Measurements from ENCODE around the gene SLC2A6.
"Not testable (repeated sequence)": the region's sequence is repeated elsewhere in the genome, so short reads cannot be mapped to it uniquely, and the experiment has no call there.

Gene SLC2A6

DNA sequence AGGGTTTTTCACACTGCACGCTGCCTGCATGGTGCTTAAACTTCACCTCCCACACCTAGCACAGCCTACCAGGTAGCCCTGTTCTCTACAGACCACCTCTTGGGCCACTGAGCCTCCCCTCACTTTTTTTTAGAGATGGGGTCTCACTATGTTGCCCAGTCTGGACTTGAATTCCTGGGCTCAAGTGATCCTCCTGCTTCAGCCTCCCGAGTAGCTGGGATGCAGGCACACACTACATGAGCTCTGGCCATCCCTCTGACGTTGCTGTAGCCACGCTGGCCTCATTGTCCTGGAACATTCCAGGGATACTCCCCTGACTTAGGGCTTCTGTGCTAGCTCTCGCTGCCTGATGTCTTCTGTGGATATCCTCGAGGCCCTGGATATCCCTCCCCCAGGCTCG is 26.3 kb downstream of the SLC2A6 start:
- no peak overlapping the region for H3K4me3 ChIP-seq (ENCODE audit: low read length, poor library complexity, severe bottlenecking)
- no peak for TF ChIP-seq EZH2phosphoT487 (IDR thresholded peaks at IDR 0.05; ENCODE audit: borderline replicate concordance)
- TF ChIP-seq, protein P1, sequence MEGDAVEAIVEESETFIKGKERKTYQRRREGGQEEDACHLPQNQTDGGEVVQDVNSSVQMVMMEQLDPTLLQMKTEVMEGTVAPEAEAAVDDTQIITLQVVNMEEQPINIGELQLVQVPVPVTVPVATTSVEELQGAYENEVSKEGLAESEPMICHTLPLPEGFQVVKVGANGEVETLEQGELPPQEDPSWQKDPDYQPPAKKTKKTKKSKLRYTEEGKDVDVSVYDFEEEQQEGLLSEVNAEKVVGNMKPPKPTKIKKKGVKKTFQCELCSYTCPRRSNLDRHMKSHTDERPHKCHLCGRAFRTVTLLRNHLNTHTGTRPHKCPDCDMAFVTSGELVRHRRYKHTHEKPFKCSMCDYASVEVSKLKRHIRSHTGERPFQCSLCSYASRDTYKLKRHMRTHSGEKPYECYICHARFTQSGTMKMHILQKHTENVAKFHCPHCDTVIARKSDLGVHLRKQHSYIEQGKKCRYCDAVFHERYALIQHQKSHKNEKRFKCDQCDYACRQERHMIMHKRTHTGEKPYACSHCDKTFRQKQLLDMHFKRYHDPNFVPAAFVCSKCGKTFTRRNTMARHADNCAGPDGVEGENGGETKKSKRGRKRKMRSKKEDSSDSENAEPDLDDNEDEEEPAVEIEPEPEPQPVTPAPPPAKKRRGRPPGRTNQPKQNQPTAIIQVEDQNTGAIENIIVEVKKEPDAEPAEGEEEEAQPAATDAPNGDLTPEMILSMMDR (conservative IDR thresholded peaks at IDR 0.05; ENCODE audit: low read length) = no peak
- H3K9me3 ChIP-seq (ENCODE audit: insufficient read depth, low read depth, low read length) = no peaks in the 10 kb centered on the region
- no peak overlapping the region for H3K9ac ChIP-seq (ENCODE audit: low read depth, low read length, poor library complexity, severe bottlenecking)
- no peaks in the 10 kb centered on the region for H3K36me3 ChIP-seq (ENCODE audit: insufficient read depth, low read length)
- no peak overlapping the region for H2AFZ ChIP-seq (ENCODE audit: low read length)
- no peaks in the 10 kb centered on the region for H3K4me1 ChIP-seq (ENCODE audit: insufficient read depth, low read length, poor library complexity, severe bottlenecking)
- no peaks in the 10 kb centered on the region for H3K79me2 ChIP-seq (ENCODE audit: insufficient read depth, low read length)
- H3F3A ChIP-seq (ENCODE audit: low read depth) = no peaks in the 10 kb centered on the region
- H4K20me1 ChIP-seq (ENCODE audit: insufficient read depth, low read length, poor library complexity, severe bottlenecking) = no peaks in the 10 kb centered on the region
- no peaks in the 10 kb centered on the region for H3K27me3 ChIP-seq (ENCODE audit: insufficient read depth, low read length, poor library complexity, severe bottlenecking)
- H3K4me2 ChIP-seq (ENCODE audit: low read depth, low read length, poor library complexity, severe bottlenecking) = no peak overlapping the region
- H3K9me2 ChIP-seq (replicated peaks; ENCODE audit: low read depth, low read length) = no peaks in the 10 kb centered on the region

DNA sequence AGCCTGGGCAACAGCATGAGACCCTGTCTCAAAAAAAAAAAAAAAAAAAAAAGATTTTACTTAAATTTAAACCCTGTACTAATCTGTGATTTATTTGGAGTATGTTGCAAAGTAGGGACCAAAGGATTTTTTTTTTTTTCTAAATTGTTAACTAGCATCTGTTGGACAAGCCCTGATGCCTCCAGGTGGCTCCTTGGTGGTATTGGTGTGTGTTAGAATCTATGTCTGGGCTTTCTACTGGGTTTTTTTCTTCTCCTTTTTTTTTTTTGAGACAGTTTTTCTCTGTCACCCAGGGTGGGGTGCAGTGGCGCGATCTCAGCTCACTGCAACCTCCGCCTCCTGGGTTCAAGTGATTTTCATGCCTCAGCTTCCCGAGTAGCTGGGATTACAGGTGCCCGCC is 27.0 kb downstream of the SLC2A6 start:
- not testable (repeated sequence) for H3K36me3 ChIP-seq (ENCODE audit: insufficient read depth, low read length); H3K9me2 ChIP-seq (replicated peaks; ENCODE audit: low read depth, low read length); H3K9me3 ChIP-seq (ENCODE audit: insufficient read depth, low read depth, low read length); H3K27me3 ChIP-seq (ENCODE audit: insufficient read depth, low read length, poor library complexity, severe bottlenecking); H3K79me2 ChIP-seq (ENCODE audit: insufficient read depth, low read length); H4K20me1 ChIP-seq (ENCODE audit: insufficient read depth, low read length, poor library complexity, severe bottlenecking); H3F3A ChIP-seq (ENCODE audit: low read depth); H3K4me2 ChIP-seq (ENCODE audit: low read depth, low read length, poor library complexity, severe bottlenecking); H2AFZ ChIP-seq (ENCODE audit: low read length); H3K4me1 ChIP-seq (ENCODE audit: insufficient read depth, low read length, poor library complexity, severe bottlenecking); H3K4me3 ChIP-seq (ENCODE audit: low read length, poor library complexity, severe bottlenecking); H3K9ac ChIP-seq (ENCODE audit: low read depth, low read length, poor library complexity, severe bottlenecking)

DNA sequence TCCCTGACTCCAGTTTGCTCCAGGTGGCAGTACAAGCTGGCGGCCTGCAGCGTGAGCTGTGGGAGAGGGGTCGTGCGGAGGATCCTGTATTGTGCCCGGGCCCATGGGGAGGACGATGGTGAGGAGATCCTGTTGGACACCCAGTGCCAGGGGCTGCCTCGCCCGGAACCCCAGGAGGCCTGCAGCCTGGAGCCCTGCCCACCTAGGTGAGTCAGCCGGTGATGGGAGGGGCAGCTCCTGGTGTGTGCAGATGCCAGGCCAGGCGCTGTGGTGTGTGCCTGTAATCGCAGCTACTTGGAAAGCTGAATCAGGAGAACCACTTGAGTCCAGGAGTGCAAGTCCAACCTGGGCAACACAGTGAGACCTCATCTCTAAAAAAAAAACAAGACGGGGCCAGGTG is 29.1 kb downstream of the SLC2A6 start:
- Histone ChIP-seq H4K20me1 (ENCODE audit: insufficient read depth, low read length, poor library complexity, severe bottlenecking) (no peaks in the 10 kb centered on the region), H3K9me3 (ENCODE audit: insufficient read depth, low read depth, low read length) (no peaks in the 10 kb centered on the region), H3K79me2 (ENCODE audit: insufficient read depth, low read length) (no peaks in the 10 kb centered on the region), H3F3A (ENCODE audit: low read depth) (no peaks in the 10 kb centered on the region), H3K4me3 (ENCODE audit: low read length, poor library complexity, severe bottlenecking) (no peak overlapping the region), H2AFZ (ENCODE audit: low read length) (no peak overlapping the region), H3K4me1 (ENCODE audit: insufficient read depth, low read length, poor library complexity, severe bottlenecking) (no peaks in the 10 kb centered on the region), H3K27me3 (ENCODE audit: insufficient read depth, low read length, poor library complexity, severe bottlenecking) (no peaks in the 10 kb centered on the region), H3K9ac (ENCODE audit: low read depth, low read length, poor library complexity, severe bottlenecking) (no peak overlapping the region), H3K4me2 (ENCODE audit: low read depth, low read length, poor library complexity, severe bottlenecking) (no peak overlapping the region), H3K36me3 (ENCODE audit: insufficient read depth, low read length) (no peaks in the 10 kb centered on the region), H3K9me2 (replicated peaks; ENCODE audit: low read depth, low read length) (no peaks in the 10 kb centered on the region)
- TF ChIP-seq, protein P1 (conservative IDR thresholded peaks at IDR 0.05; ENCODE audit: low read length) = no peak
- TF ChIP-seq EZH2phosphoT487 (IDR thresholded peaks at IDR 0.05; ENCODE audit: borderline replicate concordance) = no peak

DNA sequence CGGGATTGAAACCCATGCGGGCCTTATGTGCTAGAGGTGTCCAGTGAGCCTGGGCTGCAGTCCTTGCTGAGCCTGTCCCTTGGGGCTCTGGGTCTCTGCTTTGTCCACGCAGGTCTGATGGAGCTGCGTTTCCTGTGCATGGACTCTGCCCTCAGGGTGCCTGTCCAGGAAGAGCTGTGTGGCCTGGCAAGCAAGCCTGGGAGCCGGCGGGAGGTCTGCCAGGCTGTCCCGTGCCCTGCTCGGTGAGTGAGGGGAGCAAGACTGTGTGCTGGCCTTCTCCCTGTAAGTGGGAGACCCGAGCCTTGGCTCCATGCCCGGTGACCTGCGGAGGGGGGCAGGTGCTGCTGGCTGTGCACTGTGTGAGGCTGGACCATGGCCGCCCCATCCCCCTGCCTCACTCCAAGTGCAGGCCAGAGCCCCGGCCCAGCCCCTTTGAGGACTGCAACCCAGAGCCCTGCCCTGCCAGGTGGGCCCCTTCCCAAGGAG is 30.4 kb downstream of the SLC2A6 start:
- Histone ChIP-seq H3K27me3 (ENCODE audit: insufficient read depth, low read length, poor library complexity, severe bottlenecking) (no peaks in the 10 kb centered on the region), H2AFZ (ENCODE audit: low read length) (no peak overlapping the region), H3F3A (ENCODE audit: low read depth) (no peaks in the 10 kb centered on the region), H3K36me3 (ENCODE audit: insufficient read depth, low read length) (no peaks in the 10 kb centered on the region), H3K4me2 (ENCODE audit: low read depth, low read length, poor library complexity, severe bottlenecking) (no peak overlapping the region), H3K9me2 (replicated peaks; ENCODE audit: low read depth, low read length) (no peaks in the 10 kb centered on the region), H3K4me1 (ENCODE audit: insufficient read depth, low read length, poor library complexity, severe bottlenecking) (no peaks in the 10 kb centered on the region), H4K20me1 (ENCODE audit: insufficient read depth, low read length, poor library complexity, severe bottlenecking) (no peaks in the 10 kb centered on the region), H3K79me2 (ENCODE audit: insufficient read depth, low read length) (no peaks in the 10 kb centered on the region), H3K9ac (ENCODE audit: low read depth, low read length, poor library complexity, severe bottlenecking) (no peak overlapping the region), H3K4me3 (ENCODE audit: low read length, poor library complexity, severe bottlenecking) (no peak overlapping the region), H3K9me3 (ENCODE audit: insufficient read depth, low read depth, low read length) (no peaks in the 10 kb centered on the region)
- TF ChIP-seq, protein P1 (conservative IDR thresholded peaks at IDR 0.05; ENCODE audit: low read length) = no peak
